ENCODE measurements around the gene WDFY4. TPM values are rescaled to one million over a fixed set of nuclear protein-coding genes. Genes with fewer than 3 reads are reported as not detected.

Gene WDFY4
- polyA plus RNA-seq, 1 donor (not counting 4 experiments of a cell fraction or from before 2014, with no cell fraction given) = 0.04 TPM

- no peaks in the 10 kb centered on the region for H3K9me3 ChIP-seq (ENCODE audit: control insufficient read depth, low read depth, low read length)
- no peak for DNase-seq (ENCODE audit: low read depth, low spot score)
- H3K9me1 ChIP-seq (ENCODE audit: control insufficient read depth, extremely low read depth, insufficient read depth, low read length) = no peaks in the 10 kb centered on the region
- H3K4me3 ChIP-seq (ENCODE audit: control insufficient read depth in 2 of 3, extremely low read depth in 1 of 3, insufficient read depth in 2 of 3, low read depth in 1 of 3, low read length in 3 of 3) = no peak overlapping the region
- no peaks in the 10 kb centered on the region for H4K20me1 ChIP-seq (ENCODE audit: control insufficient read depth, extremely low read depth, insufficient read depth, low read length)
- dilution Hi-C loops (cut with MboI; ENCODE audit: extremely low pct_ligation_motif_present, low sequenced_read_pairs) = no loop called here
- no peaks in the 10 kb centered on the region for H3K36me3 ChIP-seq (ENCODE audit: control insufficient read depth in 2 of 2, extremely low read depth in 1 of 2, insufficient read depth in 2 of 2, low read length in 2 of 2)
- no peak for TF ChIP-seq EZH2 (IDR thresholded peaks at IDR 0.05; ENCODE audit: low read length)
- no peak for TF ChIP-seq CTCF (optimal IDR thresholded peaks at IDR 0.05 in 1 of 3, IDR thresholded peaks at IDR 0.05 in 1 of 3, conservative IDR thresholded peaks at IDR 0.05 in 1 of 3; ENCODE audit: extremely low read depth in 1 of 3, insufficient read depth in 2 of 3, low read length in 3 of 3)
- FAIRE-seq = no peak
- no peaks in the 10 kb centered on the region for H3K79me2 ChIP-seq (ENCODE audit: control insufficient read depth, insufficient read depth, low read length)
- H3K4me1 ChIP-seq (ENCODE audit: control insufficient read depth, extremely low read depth, insufficient read depth, low read length) = no peaks in the 10 kb centered on the region
- no peak overlapping the region for H3K9ac ChIP-seq (ENCODE audit: control insufficient read depth, extremely low read depth, insufficient read depth, low read length)
- no peaks in the 10 kb centered on the region for H3K27me3 ChIP-seq (ENCODE audit: control insufficient read depth, extremely low read depth, insufficient read depth, low read length)
- no peak overlapping the region for H3K4me2 ChIP-seq (ENCODE audit: control insufficient read depth, extremely low read depth, insufficient read depth, low read depth, low read length)
- H3K27ac ChIP-seq (ENCODE audit: control insufficient read depth, insufficient read depth, low read length) = no peak overlapping the region
- no peak overlapping the region for H2AFZ ChIP-seq (ENCODE audit: control insufficient read depth, low read length)
Measured at GRCh38 chr10:48818081-48818480, 133.4 kb downstream of the WDFY4 start.

GRCh38 chr10:48818861-48819520, 134.3 kb downstream of the WDFY4 start:
- H3K27me3 ChIP-seq (ENCODE audit: control insufficient read depth, extremely low read depth, insufficient read depth, low read length) = peaks cover 5% of the 10 kb centered on the region
- no peak for FAIRE-seq

More at GRCh38 chr10:48818861-48819520, 134.3 kb downstream of the WDFY4 start:
- Histone ChIP-seq H3K36me3 (ENCODE audit: control insufficient read depth in 2 of 2, extremely low read depth in 1 of 2, insufficient read depth in 2 of 2, low read length in 2 of 2) (no peaks in the 10 kb centered on the region), H3K4me3 (ENCODE audit: control insufficient read depth in 2 of 3, extremely low read depth in 1 of 3, insufficient read depth in 2 of 3, low read depth in 1 of 3, low read length in 3 of 3) (no peak overlapping the region), H4K20me1 (ENCODE audit: control insufficient read depth, extremely low read depth, insufficient read depth, low read length) (no peaks in the 10 kb centered on the region), H3K4me1 (ENCODE audit: control insufficient read depth, extremely low read depth, insufficient read depth, low read length) (no peaks in the 10 kb centered on the region), H3K79me2 (ENCODE audit: control insufficient read depth, insufficient read depth, low read length) (no peaks in the 10 kb centered on the region), H3K4me2 (ENCODE audit: control insufficient read depth, extremely low read depth, insufficient read depth, low read depth, low read length) (no peak overlapping the region), H3K27ac (ENCODE audit: control insufficient read depth, insufficient read depth, low read length) (no peak overlapping the region), H3K9me1 (ENCODE audit: control insufficient read depth, extremely low read depth, insufficient read depth, low read length) (no peaks in the 10 kb centered on the region), H3K9ac (ENCODE audit: control insufficient read depth, extremely low read depth, insufficient read depth, low read length) (no peak overlapping the region), H2AFZ (ENCODE audit: control insufficient read depth, low read length) (no peak overlapping the region), H3K9me3 (ENCODE audit: control insufficient read depth, low read depth, low read length) (no peaks in the 10 kb centered on the region)
- TF ChIP-seq CTCF (optimal IDR thresholded peaks at IDR 0.05 in 1 of 3, IDR thresholded peaks at IDR 0.05 in 1 of 3, conservative IDR thresholded peaks at IDR 0.05 in 1 of 3; ENCODE audit: extremely low read depth in 1 of 3, insufficient read depth in 2 of 3, low read length in 3 of 3) (no peak), EZH2 (IDR thresholded peaks at IDR 0.05; ENCODE audit: low read length) (no peak)
- DNase-seq (ENCODE audit: low read depth, low spot score) = no peak
- dilution Hi-C loops (cut with MboI; ENCODE audit: extremely low pct_ligation_motif_present, low sequenced_read_pairs) = no loop called here

All from keratinocyte (primary cell).